CD8-positive, alpha-beta memory T cell (primary cell): ENCODE results near the gene ENO3. TPM values are rescaled to one million over a fixed set of nuclear protein-coding genes. Genes with fewer than 3 reads are reported as not detected.
A peak's percentile ranks its signal among the peaks of the same experiment; 100 is the strongest.

Source experiments
- CTCF ChIA-PET: fragments of 350-600 bp; sonication (Branson Sonifier 250); formaldehyde crosslinking; loops from one replicate; lab custom pipeline; 2021; ENCODE audit warnings: antibody characterized with exemption; lab: Charles Lee
- POLR2A ChIA-PET: fragments of 350-600 bp; sonication (Branson Sonifier 250); formaldehyde crosslinking; loops from one replicate; lab custom pipeline; 2021; ENCODE audit warnings: antibody characterized with exemption; lab: Charles Lee
- DNase-seq, 5 donors: peaks; one replicate each; pipeline versions ENCODE4 v3.0.0 to v3.0.0-alpha.2; 2020 to 2022; ENCODE audit warnings: mixed read lengths in 1 of 5
- H3K27ac ChIP-seq: one replicate; pipeline ENCODE4 v1.7.0; 2013; ENCODE audit warnings: low read depth, mild to moderate bottlenecking, low read length, moderate library complexity
- H3K27me3 ChIP-seq: 2 replicates; pipeline ENCODE4 v1.7.0; 2013; ENCODE audit warnings: low read length, mild to moderate bottlenecking; ENCODE audit not compliant: insufficient read depth, poor library complexity, severe bottlenecking
- H3K36me3 ChIP-seq: 2 replicates; pipeline ENCODE4 v1.7.0; 2013; ENCODE audit warnings: mild to moderate bottlenecking, low read length, moderate library complexity; ENCODE audit not compliant: insufficient read depth
- H3K4me1 ChIP-seq: 2 replicates; pipeline ENCODE4 v1.7.0; 2013; ENCODE audit warnings: mild to moderate bottlenecking, low read length, moderate library complexity; ENCODE audit not compliant: insufficient read depth
- H3K4me3 ChIP-seq: 2 replicates; pipeline ENCODE4 v1.7.0; 2013; ENCODE audit warnings: mild to moderate bottlenecking, low read length
- H3K9me3 ChIP-seq: 2 replicates; pipeline ENCODE4 v1.7.0; 2013; ENCODE audit warnings: mild to moderate bottlenecking, low read length
- H3K27ac Mint-ChIP-seq, 8 donors: one replicate each; pipeline ENCODE4 v1.8.0; 2020 to 2021; ENCODE audit warnings: mixed read lengths in 8 of 8, mild to moderate bottlenecking in 6 of 8, inconsistent platforms in 3 of 8, moderate library complexity in 3 of 8
- H3K27me3 Mint-ChIP-seq, 2 donors: one replicate each; pipeline ENCODE4 v1.8.0; 2020 to 2021; ENCODE audit warnings: mixed read lengths in 2 of 2, mild to moderate bottlenecking in 1 of 2, moderate library complexity in 1 of 2
- H3K36me3 Mint-ChIP-seq, 3 donors: one replicate each; pipeline ENCODE4 v1.8.0; 2020 to 2021; ENCODE audit warnings: mixed read lengths in 3 of 3, inconsistent platforms in 1 of 3, mild to moderate bottlenecking in 1 of 3
- H3K4me1 Mint-ChIP-seq, 3 donors: one replicate each; pipeline ENCODE4 v1.8.0; 2020 to 2021; ENCODE audit warnings: mixed read lengths in 3 of 3, inconsistent platforms in 1 of 3, mild to moderate bottlenecking in 1 of 3
- H3K4me3 Mint-ChIP-seq, 7 donors: one replicate each; pipeline ENCODE4 v1.8.0; 2020 to 2021; ENCODE audit warnings: mixed read lengths in 7 of 7, mild to moderate bottlenecking in 6 of 7, moderate library complexity in 4 of 7, inconsistent platforms in 2 of 7
- H3K9me3 Mint-ChIP-seq, 5 donors: one replicate each; pipeline ENCODE4 v1.8.0; 2020 to 2022; ENCODE audit warnings: mixed read lengths in 5 of 5, mild to moderate bottlenecking in 3 of 5, moderate library complexity in 2 of 5, inconsistent platforms in 1 of 5
- polyA plus RNA-seq: library from polyadenylated mRNA; unstranded; fragments of 300-500 nt; fragmentation: Illumina TruSeq; gene quantifications from one replicate; pipeline ENCODE4 v1.2.3, GENCODE V29; 2021
- total RNA-seq, 2 experiments: library from RNA; stranded (reverse); gene quantifications; one replicate each; pipeline ENCODE4 v1.2.3, GENCODE V29; 2021

The ENO3 gene
- total and polyA plus RNA-seq, 3 experiments from 2014 or later = 1.3 to 29.4 (median 27.1) TPM

DNA sequence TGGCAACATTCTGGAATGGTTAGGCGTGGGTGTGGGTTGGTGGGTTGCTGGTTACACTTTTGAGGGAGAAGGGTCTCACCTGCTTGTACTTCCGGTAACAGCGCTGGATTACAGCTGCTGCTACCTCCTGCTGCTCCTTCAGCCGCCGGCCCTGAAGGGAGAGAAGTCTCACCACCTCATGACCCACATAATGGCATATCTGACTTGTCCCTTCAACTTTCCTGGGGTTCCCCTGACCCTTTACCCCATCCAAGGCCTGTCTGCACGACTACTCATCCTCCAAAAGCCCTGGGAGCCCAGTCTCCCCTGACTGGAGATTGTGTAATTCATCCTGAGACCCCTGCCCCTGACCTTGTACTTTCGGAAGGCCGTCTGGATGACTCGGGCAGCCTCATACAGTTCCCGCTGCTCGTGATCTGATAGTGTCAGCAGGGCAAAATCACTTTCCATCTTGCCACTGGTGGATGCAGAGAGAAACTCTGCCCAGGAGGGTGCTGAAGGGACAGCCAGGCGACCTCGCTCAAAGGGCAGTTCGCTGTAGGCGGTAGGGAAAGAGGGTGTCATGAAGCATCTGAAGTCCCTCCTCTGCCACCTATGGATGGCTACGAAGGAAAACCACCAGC, 18.7 kb downstream of the ENO3 start:
- no peaks in the 10 kb centered on the region for H3K9me3 Mint-ChIP-seq
- Histone ChIP-seq H3K9me3 (no peaks in the 10 kb centered on the region), H3K27me3 (no peaks in the 10 kb centered on the region), H3K4me3 (no peak overlapping the region), H3K27ac (peak overlapping the region; percentile 0), H3K36me3 (peaks cover 19% of the 10 kb centered on the region), H3K4me1 (peaks cover 20% of the 10 kb centered on the region)
- H3K27ac Mint-ChIP-seq = peak overlapping the region in 4 of 8 donors; percentile 30 to 93 (median 78)
- H3K4me3 Mint-ChIP-seq = no peak overlapping the region
- peaks cover 16 to 20% (median 17%) of the 10 kb centered on the region in 3 donors for H3K4me1 Mint-ChIP-seq
- POLR2A ChIA-PET = interaction anchor here (3.4 to 5.2 kb wide), 2 partner anchors 19 to 28 kb away, joined by 18 to 187 read pairs; partner anchors contain the start of genes ENO3, INCA1, KIF1C and PFN1
- H3K36me3 Mint-ChIP-seq = peaks cover 0 to 57% (median 6%) of the 10 kb centered on the region in 3 donors
- CTCF ChIA-PET = interaction anchor here (0.6 to 5.1 kb wide), 8 partner anchors 11 to 403 kb away, joined by 3 to 34 read pairs (median 10); partner anchors contain the start of genes CAMTA2, CHRNE, ENO3 and PFN1
- no peak for DNase-seq
- H3K27me3 Mint-ChIP-seq = no peaks in the 10 kb centered on the region

- H3K4me1 ChIP-seq = peaks cover 20% of the 10 kb centered on the region
- H3K27ac Mint-ChIP-seq = peak overlapping the region in 6 of 8 donors; percentile 22 to 94 (median 76)
- no peaks in the 10 kb centered on the region for H3K27me3 Mint-ChIP-seq
- ChIA-PET POLR2A (no interaction called here), CTCF (interaction anchor here (0.8 to 5.1 kb wide), 8 partner anchors 10 to 260 kb away, joined by 3 to 34 read pairs (median 4); partner anchors contain the start of genes ARRB2, CHRNE, RNF167 and SLC25A11)
- H3K9me3 ChIP-seq = no peaks in the 10 kb centered on the region
- peaks cover 14 to 18% (median 17%) of the 10 kb centered on the region in 3 donors for H3K4me1 Mint-ChIP-seq
- H3K27ac ChIP-seq = no peak overlapping the region
- no peaks in the 10 kb centered on the region for H3K27me3 ChIP-seq
- no peaks in the 10 kb centered on the region for H3K9me3 Mint-ChIP-seq
- H3K36me3 Mint-ChIP-seq = peaks cover 0 to 62% (median 10%) of the 10 kb centered on the region in 3 donors
- no peak overlapping the region for H3K4me3 ChIP-seq
- no peak for DNase-seq
- H3K36me3 ChIP-seq = peaks cover 19% of the 10 kb centered on the region
- peak overlapping the region in 3 of 7 donors; percentile 48 to 63 (median 48) for H3K4me3 Mint-ChIP-seq
Observed at GRCh38 chr17:4970273-4970672, 19.4 kb downstream of the ENO3 start.

GRCh38 chr17:4971826-4972225, 20.9 kb downstream of the ENO3 start:
- H3K36me3 ChIP-seq = peaks cover 21% of the 10 kb centered on the region
- no peak overlapping the region for H3K4me3 ChIP-seq
- Mint-ChIP-seq H3K4me3 (no peak overlapping the region), H3K27ac (peak overlapping the region in 3 of 8 donors; percentile 18 to 71 (median 57)), H3K4me1 (peaks cover 4 to 10% (median 8%) of the 10 kb centered on the region in 3 donors), H3K9me3 (no peaks in the 10 kb centered on the region), H3K27me3 (no peaks in the 10 kb centered on the region), H3K36me3 (peaks cover 0 to 65% (median 11%) of the 10 kb centered on the region in 3 donors)
- ChIA-PET CTCF (interaction anchor here (1.3 to 1.9 kb wide), 3 partner anchors 9 to 91 kb away, joined by 3 to 13 read pairs (median 4); no protein-coding TSS in a partner anchor), POLR2A (interaction anchor here (0.7 kb wide), 1 partner anchor 21 kb away, joined by 3 read pairs; the partner anchor contains the start of gene ENO3)
- peaks cover 12% of the 10 kb centered on the region for H3K4me1 ChIP-seq
- no peaks in the 10 kb centered on the region for H3K9me3 ChIP-seq
- no peaks in the 10 kb centered on the region for H3K27me3 ChIP-seq
- DNase-seq = no peak
- H3K27ac ChIP-seq = no peak overlapping the region

DNA sequence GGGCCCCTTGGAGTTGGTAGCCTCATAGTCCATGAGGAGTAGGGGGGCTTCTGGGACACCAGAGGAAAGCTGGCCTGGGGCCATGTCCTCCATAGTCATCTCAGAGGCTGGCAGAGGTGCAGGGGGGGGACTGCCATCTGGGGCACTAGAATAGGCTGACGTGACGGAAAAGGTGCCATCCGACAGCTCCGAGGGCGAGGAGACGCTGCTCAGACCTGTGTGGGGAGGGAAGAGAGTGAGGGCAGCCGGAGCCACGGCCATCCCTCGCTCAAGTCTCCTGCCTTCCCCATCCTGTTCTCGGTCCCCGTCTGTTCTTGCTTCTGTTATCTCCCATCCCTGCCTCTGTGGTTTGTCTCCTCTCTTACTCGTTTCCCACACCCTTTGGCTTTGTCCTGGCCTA, 21.4 kb downstream of the ENO3 start:
- no peaks in the 10 kb centered on the region for H3K27me3 Mint-ChIP-seq
- Histone ChIP-seq H3K27ac (no peak overlapping the region), H3K9me3 (no peaks in the 10 kb centered on the region), H3K27me3 (no peaks in the 10 kb centered on the region), H3K36me3 (peaks cover 26% of the 10 kb centered on the region), H3K4me3 (no peak overlapping the region), H3K4me1 (peaks cover 12% of the 10 kb centered on the region)
- H3K9me3 Mint-ChIP-seq = no peaks in the 10 kb centered on the region
- no peak for DNase-seq
- peak overlapping the region in 2 of 8 donors; percentile 18 to 94 for H3K27ac Mint-ChIP-seq
- H3K4me1 Mint-ChIP-seq = peaks cover 4 to 10% (median 8%) of the 10 kb centered on the region in 3 donors
- no peak overlapping the region for H3K4me3 Mint-ChIP-seq
- ChIA-PET POLR2A (interaction anchor here (0.7 kb wide), 1 partner anchor 21 kb away, joined by 3 read pairs; the partner anchor contains the start of gene ENO3), CTCF (no interaction called here)
- peaks cover 0 to 70% (median 13%) of the 10 kb centered on the region in 3 donors for H3K36me3 Mint-ChIP-seq

DNA sequence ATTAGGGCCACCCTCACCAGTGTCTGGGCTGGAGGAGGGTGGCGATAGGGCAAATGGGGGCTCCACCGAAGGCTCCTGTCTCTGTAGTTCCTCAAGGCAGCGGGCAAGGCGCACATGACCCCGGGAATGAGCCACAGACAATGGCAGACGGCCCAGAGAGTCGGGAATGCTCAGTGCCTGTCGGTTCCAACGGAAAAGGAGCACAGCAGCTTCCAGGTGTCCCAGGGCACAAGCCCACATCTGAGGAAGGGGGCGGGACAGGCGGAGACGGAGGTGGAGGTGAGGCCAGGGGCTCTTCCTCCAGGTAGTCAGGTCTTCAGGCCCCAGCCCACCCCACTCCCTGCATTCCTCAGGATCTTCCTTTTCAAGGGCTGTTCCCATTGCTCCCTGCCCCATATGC, 21.8 kb downstream of the ENO3 start:
- Histone ChIP-seq H3K4me1 (peaks cover 12% of the 10 kb centered on the region), H3K36me3 (peaks cover 31% of the 10 kb centered on the region), H3K9me3 (no peaks in the 10 kb centered on the region), H3K27me3 (no peaks in the 10 kb centered on the region), H3K4me3 (no peak overlapping the region), H3K27ac (no peak overlapping the region)
- Mint-ChIP-seq H3K9me3 (no peaks in the 10 kb centered on the region), H3K27me3 (no peaks in the 10 kb centered on the region), H3K36me3 (peaks cover 0 to 75% (median 13%) of the 10 kb centered on the region in 3 donors), H3K27ac (peak overlapping the region in 4 of 8 donors; percentile 16 to 52 (median 28)), H3K4me1 (peaks cover 4 to 10% (median 8%) of the 10 kb centered on the region in 3 donors), H3K4me3 (no peak overlapping the region)
- ChIA-PET CTCF (interaction anchor here (0.9 kb wide), 1 partner anchor 63 kb away, joined by 3 read pairs; no protein-coding TSS in a partner anchor), POLR2A (no interaction called here)
- DNase-seq = no peak

- Mint-ChIP-seq H3K27ac (peak overlapping the region in 5 of 8 donors; percentile 16 to 52 (median 30)), H3K36me3 (peaks cover 0 to 82% (median 13%) of the 10 kb centered on the region in 3 donors), H3K4me3 (no peak overlapping the region), H3K9me3 (no peaks in the 10 kb centered on the region), H3K27me3 (no peaks in the 10 kb centered on the region), H3K4me1 (peaks cover 4 to 10% (median 8%) of the 10 kb centered on the region in 3 donors)
- Histone ChIP-seq H3K27ac (no peak overlapping the region), H3K9me3 (no peaks in the 10 kb centered on the region), H3K27me3 (no peaks in the 10 kb centered on the region), H3K4me1 (peaks cover 10% of the 10 kb centered on the region), H3K4me3 (no peak overlapping the region), H3K36me3 (peaks cover 38% of the 10 kb centered on the region)
- POLR2A ChIA-PET = no interaction called here
- CTCF ChIA-PET = interaction anchor here (0.9 kb wide), 1 partner anchor 64 kb away, joined by 3 read pairs; no protein-coding TSS in a partner anchor
- DNase-seq = no peak
Observed at GRCh38 chr17:4973256-4974114, 22.6 kb downstream of the ENO3 start.

GRCh38 chr17:4974115-4974670, 23.3 kb downstream of the ENO3 start:
- Histone ChIP-seq H3K27me3 (no peaks in the 10 kb centered on the region), H3K4me1 (peaks cover 3% of the 10 kb centered on the region), H3K9me3 (no peaks in the 10 kb centered on the region), H3K27ac (no peak overlapping the region), H3K4me3 (no peak overlapping the region), H3K36me3 (peaks cover 43% of the 10 kb centered on the region)
- no peak overlapping the region for H3K4me3 Mint-ChIP-seq
- DNase-seq = no peak
- H3K36me3 Mint-ChIP-seq = peaks cover 0 to 83% (median 13%) of the 10 kb centered on the region in 3 donors
- H3K4me1 Mint-ChIP-seq = peaks cover 4 to 10% (median 8%) of the 10 kb centered on the region in 3 donors
- no peaks in the 10 kb centered on the region for H3K27me3 Mint-ChIP-seq
- CTCF ChIA-PET = interaction anchor here (0.9 kb wide), 1 partner anchor 89 kb away, joined by 3 read pairs; no protein-coding TSS in a partner anchor
- POLR2A ChIA-PET = no interaction called here
- peak overlapping the region in 4 of 8 donors; percentile 1 to 70 (median 62) for H3K27ac Mint-ChIP-seq
- no peaks in the 10 kb centered on the region for H3K9me3 Mint-ChIP-seq
